HG03354 (cell line): ENCODE data around the gene PCBP3.
"Not testable (repeated sequence)": the region's sequence is repeated elsewhere in the genome, so short reads cannot be mapped to it uniquely, and the experiment has no call there.

Experiments used
- ATAC-seq: cut with Tn5 transposase; IDR thresholded peaks from one replicate; pipeline ENCODE4 v1.9.1; 2021; ENCODE audit warnings: mild to moderate bottlenecking; ENCODE audit not compliant: unreplicated experiment, poor library complexity, severe bottlenecking

The PCBP3 gene

GRCh38 chr21:45846373-45847160, 203.0 kb downstream of the PCBP3 start:
- no peak for ATAC-seq

- ATAC-seq = no peak
Observed at GRCh38 chr21:45847870-45848269, 204.3 kb downstream of the PCBP3 start.

- no peak for ATAC-seq
Observed at GRCh38 chr21:45848331-45848730, 204.8 kb downstream of the PCBP3 start.

- no peak for ATAC-seq
Observed at GRCh38 chr21:45848805-45849204, 205.3 kb downstream of the PCBP3 start.

GRCh38 chr21:45849651-45850050, 206.1 kb downstream of the PCBP3 start:
- ATAC-seq = no peak

GRCh38 chr21:45850181-45850580, 206.7 kb downstream of the PCBP3 start:
- ATAC-seq = no peak

- not testable (repeated sequence) for ATAC-seq
Observed at GRCh38 chr21:45852386-45852785, 208.9 kb downstream of the PCBP3 start.

GRCh38 chr21:45852886-45853400, 209.4 kb downstream of the PCBP3 start:
- no peak for ATAC-seq

GRCh38 chr21:45853703-45854342, 210.3 kb downstream of the PCBP3 start:
- ATAC-seq = no peak

- ATAC-seq = no peak
Observed at GRCh38 chr21:45854690-45855247, 211.2 kb downstream of the PCBP3 start.

- ATAC-seq = no peak
Observed at GRCh38 chr21:45855248-45855811, 211.8 kb downstream of the PCBP3 start.

- no peak for ATAC-seq
Observed at GRCh38 chr21:45856442-45856841, 212.9 kb downstream of the PCBP3 start.

- no peak for ATAC-seq
Observed at GRCh38 chr21:45856906-45857305, 213.4 kb downstream of the PCBP3 start.

GRCh38 chr21:45857761-45858160, 214.2 kb downstream of the PCBP3 start:
- ATAC-seq = no peak

GRCh38 chr21:45858180-45858579, 214.7 kb downstream of the PCBP3 start:
- no peak for ATAC-seq

GRCh38 chr21:45859041-45859761, 215.7 kb downstream of the PCBP3 start:
- ATAC-seq = no peak

- no peak for ATAC-seq
Observed at GRCh38 chr21:45859762-45860357, 216.3 kb downstream of the PCBP3 start.

- ATAC-seq = no peak
Observed at GRCh38 chr21:45860493-45861155, 217.1 kb downstream of the PCBP3 start.
